K562 (cell line): ENCODE measurements around the gene JRKL. TPM values are rescaled to one million over a fixed set of nuclear protein-coding genes. Genes with fewer than 3 reads are reported as not detected.

Source experiments
- ATAC-seq: fragments of 200-7000 bp; cut with Tn5 transposase; 3 replicates; pipeline ENCODE4 v1.9.1; 2020; ENCODE audit warnings: moderate library complexity
- BruUV-seq: library from RNA; stranded (reverse); fragments of 400-500 nt; replicated peaks from 2 replicates; lab custom pipeline; 2021; lab: Mats Ljungman, UMichigan
- CTCF ChIA-PET: fragments of 300-600 bp; formaldehyde crosslinking; extraction: SDS; loops from one replicate; lab custom pipeline; 2021; ENCODE audit warnings: low intra/inter-chr PET ratio; lab: Yijun Ruan, JAX
- POLR2A ChIA-PET: fragments of 300-600, 350-650 bp; sonication (Branson Sonifier 250); formaldehyde crosslinking; extraction: SDS; loops from one replicate; lab custom pipeline; 2021; ENCODE audit warnings: antibody characterized with exemption, inconsistent platforms; lab: Yijun Ruan, JAX
- DNase-seq, 4 experiments: peaks; one replicate each; pipeline versions ENCODE4 v3.0.0 to v3.0.0-alpha.2; 2011 to 2018; ENCODE audit warnings: low spot score in 3 of 4, mixed read lengths in 3 of 4; ENCODE audit errors: extremely low read depth in 1 of 4
- FAIRE-seq: peaks from 2 replicates; lab custom pipeline; 2011; peaks lifted over from hg19 to GRCh38; lab: Jason Lieb, UNC
- H2AFZ ChIP-seq: 2 replicates; pipeline ENCODE4 v1.6.0; 2011; ENCODE audit warnings: low read depth, low read length, control low read depth, inconsistent platforms
- H3K27ac ChIP-seq: fragments of 200-600 bp; 3 replicates; pipeline ENCODE4 v1.8.0; 2011; ENCODE audit warnings: low read depth, mild to moderate bottlenecking, control low read depth, inconsistent platforms, low read length, moderate library complexity, mixed read lengths; ENCODE audit errors: extremely low read depth
- H3K27me3 ChIP-seq, 2 experiments: fragments of 300-600 bp in 1 of 2; 2 replicates in 1 of 2; 3 replicates in 1 of 2; pipeline versions ENCODE4 v1.6.0 to v1.8.0; 2011; ENCODE audit warnings: inconsistent platforms in 2 of 2, low read length in 2 of 2, mild to moderate bottlenecking in 1 of 2, mixed read lengths in 1 of 2, moderate library complexity in 1 of 2; ENCODE audit not compliant: control insufficient read depth in 2 of 2, insufficient read depth in 2 of 2
- H3K36me3 ChIP-seq: fragments of 300-600 bp; 3 replicates; pipeline ENCODE4 v1.8.0; 2011; ENCODE audit warnings: mild to moderate bottlenecking, low read length, inconsistent platforms; ENCODE audit not compliant: control insufficient read depth, insufficient read depth
- H3K4me1 ChIP-seq, 2 experiments: fragments of 200-600 bp in 1 of 2; replicated peaks in 1 of 2; 2 replicates in 1 of 2; 3 replicates in 1 of 2; pipeline versions ENCODE4 v1.5.1 to v1.8.0; 2011; ENCODE audit warnings: inconsistent platforms in 2 of 2, low read length in 2 of 2, mild to moderate bottlenecking in 1 of 2, mixed read lengths in 1 of 2, moderate library complexity in 1 of 2; ENCODE audit not compliant: control insufficient read depth in 2 of 2, insufficient read depth in 2 of 2
- H3K4me2 ChIP-seq: 2 replicates; pipeline ENCODE4 v1.6.1; 2011; ENCODE audit warnings: low read length, control low read depth, inconsistent platforms, mixed read lengths; ENCODE audit not compliant: insufficient read depth
- H3K4me3 ChIP-seq: fragments of 200-600 bp; sonication (generic), shearing (Covaris generic); 2 replicates; pipeline ENCODE4 v1.5.1; 2016; ENCODE audit warnings: control low read depth, inconsistent platforms
- H3K79me2 ChIP-seq: fragments of 200-600 bp; 3 replicates; pipeline ENCODE4 v1.8.0; 2011; ENCODE audit warnings: low read length, inconsistent platforms; ENCODE audit not compliant: control insufficient read depth, insufficient read depth
- H3K9ac ChIP-seq, 2 experiments: 2 replicates each; pipeline versions ENCODE4 v1.6.0 to v1.6.1; 2011; ENCODE audit warnings: low read depth in 2 of 2, low read length in 2 of 2, control low read depth in 1 of 2, inconsistent platforms in 1 of 2, mild to moderate bottlenecking in 1 of 2, mixed read lengths in 1 of 2; ENCODE audit not compliant: insufficient read depth in 1 of 2
- H3K9me1 ChIP-seq: one replicate; pipeline ENCODE4 v1.6.0; 2011; ENCODE audit warnings: inconsistent platforms, mild to moderate bottlenecking, low read length, moderate library complexity; ENCODE audit not compliant: control insufficient read depth, insufficient read depth
- H3K9me3 ChIP-seq: replicated peaks from 2 replicates; pipeline ENCODE4 v1.5.1; 2011; ENCODE audit warnings: low read depth, low read length, inconsistent platforms; ENCODE audit not compliant: control insufficient read depth, insufficient read depth
- H4K20me1 ChIP-seq: replicated peaks from 2 replicates; pipeline ENCODE4 v1.6.1; 2011; ENCODE audit warnings: low read length, inconsistent platforms, mixed read lengths; ENCODE audit not compliant: control insufficient read depth, insufficient read depth
- BCL6 ChIP-seq: fragments of 250-450 bp; sonication (Bioruptor Pico); IDR thresholded peaks from 2 replicates; pipeline ENCODE4 v1.4.0; 2020
- KDM5B ChIP-seq: fragments of 200-600 bp; sonication (generic); IDR thresholded peaks from 2 replicates; pipeline ENCODE4 v1.6.1; 2012; ENCODE audit warnings: low read depth, mild to moderate bottlenecking, moderate library complexity, low read length, control low read depth, inconsistent platforms; ENCODE audit not compliant: insufficient replicate concordance
- MCM5 ChIP-seq: fragments of 450-650 bp; IDR thresholded peaks from 2 replicates; pipeline ENCODE4 v1.6.1; 2016; ENCODE audit warnings: low read depth
- PHB2 ChIP-seq: fragments of 450-650 bp; IDR thresholded peaks from 2 replicates; pipeline ENCODE4 v1.6.1; 2017; ENCODE audit warnings: low read depth
- PHF8 ChIP-seq: fragments of 200-600 bp; sonication (generic); IDR thresholded peaks from 2 replicates; pipeline ENCODE4 v1.6.1; 2012; ENCODE audit warnings: mixed run types, mild to moderate bottlenecking, inconsistent platforms, low read length, moderate library complexity, borderline replicate concordance
- RFX5 ChIP-seq: IDR thresholded peaks from 2 replicates; pipeline ENCODE4 v1.6.1; 2011; ENCODE audit warnings: low read depth, mild to moderate bottlenecking, improper control_type of control experiment, low read length
- ZNF584 ChIP-seq: fragments of 200-800 bp; sonication (Bioruptor generic); IDR thresholded peaks from 2 replicates; pipeline ENCODE4 v1.6.1; 2016; ENCODE audit warnings: low read depth, mild to moderate bottlenecking, missing genetic modification characterization, missing compliant biosample characterization
- ZNF76 ChIP-seq: fragments of 250-450 bp; sonication (Bioruptor Pico); IDR thresholded peaks from 2 replicates; pipeline ENCODE4 v1.4.0; 2020; ENCODE audit warnings: mild to moderate bottlenecking, moderate library complexity, borderline replicate concordance
- WGBS: fragments of 100-300 bp; shearing (Covaris generic); methylation state at CpG from one replicate; pipeline ENCODE4 v1.1.6; 2016; ENCODE audit warnings: low coverage, mixed read lengths; ENCODE audit not compliant: insufficient coverage; ENCODE audit errors: missing lambda C conversion rate; 5-methylcytosine and 5-hydroxymethylcytosine counted together
- in situ Hi-C: fragments of 300-500 bp; cut with MboI; formaldehyde crosslinking; loops from 4 replicates; pipeline ENCODE4 v1.15.0; 2018; ENCODE audit warnings: inconsistent platforms, mixed read lengths
- intact Hi-C: fragments of 100-400 bp; cut with micrococcal nuclease; formaldehyde crosslinking; loops from 2 replicates; pipeline ENCODE4 v1.14.2; 2022
- polyA plus RNA-seq, 8 experiments: library from polyadenylated mRNA; depleted of rRNA in 4 of 8; stranded (reverse) in 5 of 8; unstranded in 3 of 8; fragments of >200 nt; fragmentation: Nextera tagmentation in 2 of 8; fragmentation: Illumina TruSeq in 1 of 8; extraction: Ambion mirVana in 2 of 8; extraction: Trizol in 1 of 8; gene quantifications; 2 replicates each; pipeline versions ENCODE4 v1.2.1 to v1.2.3, GENCODE V29; 2011 to 2014; ENCODE audit warnings: inconsistent platforms in 1 of 8, missing spikeins in 1 of 8
- total RNA-seq, 7 experiments: library from RNA; depleted of rRNA in 6 of 7; stranded (reverse); fragments of >200 nt in 6 of 7; fragmentation: Illumina TruSeq in 2 of 7; extraction: Trizol in 2 of 7; gene quantifications; 2 replicates each; pipeline versions ENCODE4 v1.2.1 to v1.2.3, GENCODE V29; 2011 to 2021; ENCODE audit warnings: low replicate concordance in 1 of 7
- TF ChIP-seq, protein P1 (sequence below): fragments of 450-650 bp; formaldehyde crosslinking; conservative IDR thresholded peaks from 2 replicates; pipeline ENCODE4 v1.4.0; 2022; ENCODE audit warnings: mild to moderate bottlenecking, missing genetic modification characterization
- TF ChIP-seq, protein P2 (sequence below), 2 experiments: fragments of 450-650 bp; formaldehyde crosslinking in 1 of 2; IDR thresholded peaks; 2 replicates each; pipeline versions ENCODE4 v1.4.0 to v1.6.1; 2014 to 2020; ENCODE audit warnings: mild to moderate bottlenecking in 2 of 2, borderline replicate concordance in 1 of 2, low read depth in 1 of 2

JRKL gene
- total and polyA plus RNA-seq, 9 of the 15 experiments (the other 6 are each of a cell fraction or from before 2014, with no cell fraction given) = 4.5 to 14.8 (median 8.5) TPM

DNA sequence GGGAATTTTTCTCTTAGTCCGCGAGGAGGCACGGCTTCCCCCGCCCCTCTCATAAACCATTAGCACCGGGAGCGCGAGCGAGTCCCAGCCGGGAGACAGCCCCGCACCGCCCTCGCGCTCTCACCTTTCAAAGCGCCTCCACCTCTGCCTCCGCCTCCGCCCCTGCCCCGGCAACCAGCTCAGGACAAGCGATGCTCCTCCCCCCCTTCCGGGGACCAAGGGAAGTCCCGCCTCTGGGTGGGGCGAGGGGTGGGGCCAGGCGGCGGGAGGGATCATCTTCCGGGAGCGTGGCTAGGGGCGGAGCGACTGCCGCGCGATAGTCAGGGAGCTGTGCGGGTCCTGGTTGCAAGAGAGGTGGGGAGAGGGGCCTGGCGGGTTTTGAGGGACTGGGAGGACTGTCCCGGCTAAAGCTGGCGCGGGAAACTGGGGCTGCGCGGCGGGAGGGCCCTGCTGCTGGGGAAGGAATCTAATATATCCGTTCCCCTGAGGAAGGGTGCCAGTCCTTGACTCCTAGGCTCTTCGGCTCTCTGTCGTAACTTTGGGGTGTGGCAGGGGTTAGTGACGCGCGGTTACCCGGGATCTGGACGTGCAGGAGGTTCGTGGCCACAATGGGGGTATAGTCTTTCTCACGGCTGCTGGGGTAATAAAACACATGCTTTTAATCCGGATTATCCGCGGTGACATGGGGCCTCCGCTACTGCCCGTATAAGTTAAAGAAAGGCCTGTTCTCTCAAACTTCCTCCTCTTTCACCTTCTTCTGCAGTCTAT is at the start of gene JRKL, which contains the start of gene CCDC82 (continued):
- no peak for TF ChIP-seq ZNF76 (CRISPR knock-in tag)
- no peak for TF ChIP-seq RFX5
- no peak for TF ChIP-seq ZNF584 (CRISPR knock-in tag)
- TF ChIP-seq, protein P1, sequence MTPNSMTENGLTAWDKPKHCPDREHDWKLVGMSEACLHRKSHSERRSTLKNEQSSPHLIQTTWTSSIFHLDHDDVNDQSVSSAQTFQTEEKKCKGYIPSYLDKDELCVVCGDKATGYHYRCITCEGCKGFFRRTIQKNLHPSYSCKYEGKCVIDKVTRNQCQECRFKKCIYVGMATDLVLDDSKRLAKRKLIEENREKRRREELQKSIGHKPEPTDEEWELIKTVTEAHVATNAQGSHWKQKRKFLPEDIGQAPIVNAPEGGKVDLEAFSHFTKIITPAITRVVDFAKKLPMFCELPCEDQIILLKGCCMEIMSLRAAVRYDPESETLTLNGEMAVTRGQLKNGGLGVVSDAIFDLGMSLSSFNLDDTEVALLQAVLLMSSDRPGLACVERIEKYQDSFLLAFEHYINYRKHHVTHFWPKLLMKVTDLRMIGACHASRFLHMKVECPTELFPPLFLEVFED (CRISPR knock-in tag) = no peak
- TF ChIP-seq PHB2 = no peak

DNA sequence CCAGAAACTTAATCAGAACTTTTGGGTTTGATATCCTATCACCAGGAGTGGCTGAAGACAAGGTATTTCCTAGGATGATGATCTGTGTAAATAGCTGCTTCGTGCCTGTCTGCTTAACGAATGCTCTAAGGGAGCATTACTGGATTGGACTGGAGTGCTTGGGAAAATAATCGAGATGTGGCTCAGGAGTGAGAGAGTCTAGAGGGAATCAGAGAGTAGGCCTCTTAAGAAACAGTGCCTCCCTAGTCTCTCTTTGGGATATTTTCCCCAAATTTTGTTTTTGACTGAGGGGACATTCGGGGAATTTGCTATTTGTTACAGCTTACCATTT is 49.3 kb upstream of the JRKL start:
- intact Hi-C loops (loop anchor here (5.0 to 10.0 kb wide), 3 partner anchors 48 to 416 kb away; partner anchors contain the start of gene MTMR2), in situ Hi-C loops (loop anchor here (5.0 kb wide), 1 partner anchor 273 kb away; no protein-coding TSS in a partner anchor)
- BruUV-seq = TSS peak; percentile 30
- H3K36me3 ChIP-seq = no peaks in the 10 kb centered on the region
- peak overlapping the region; percentile 50 to 81; a peak in 3 of 4 replicates for H3K9ac ChIP-seq
- DNase-seq (no peak), ATAC-seq (no peak), FAIRE-seq (no peak)
- peaks cover 30 to 60% of the 10 kb centered on the region in 2 experiments for H3K4me1 ChIP-seq
- ChIA-PET CTCF (no interaction called here), POLR2A (interaction anchor here (0.7 to 3.7 kb wide), 4 partner anchors 19 to 321 kb away, joined by 3 to 20 read pairs (median 3); no protein-coding TSS in a partner anchor)
- peak overlapping the region; percentile 70 for H3K4me3 ChIP-seq
- peaks cover 74% of the 10 kb centered on the region for H3K79me2 ChIP-seq
- no peak overlapping the region; the same call in 2 of the 3 replicates for H3K27ac ChIP-seq
- peak overlapping the region; percentile 95; the same call in 1 of the 2 replicates for H2AFZ ChIP-seq
- no peaks in the 10 kb centered on the region for H4K20me1 ChIP-seq
- H3K4me2 ChIP-seq = peak overlapping the region; percentile 87
- no peaks in the 10 kb centered on the region for H3K27me3 ChIP-seq
- 15% methylated on average over 4 of the region's 4 CpGs for WGBS
- H3K9me1 ChIP-seq = no peaks in the 10 kb centered on the region
- H3K9me3 ChIP-seq = no peaks in the 10 kb centered on the region
- TF ChIP-seq MCM5 = no peak
- TF ChIP-seq PHF8 = no peak
- TF ChIP-seq, protein P2, sequence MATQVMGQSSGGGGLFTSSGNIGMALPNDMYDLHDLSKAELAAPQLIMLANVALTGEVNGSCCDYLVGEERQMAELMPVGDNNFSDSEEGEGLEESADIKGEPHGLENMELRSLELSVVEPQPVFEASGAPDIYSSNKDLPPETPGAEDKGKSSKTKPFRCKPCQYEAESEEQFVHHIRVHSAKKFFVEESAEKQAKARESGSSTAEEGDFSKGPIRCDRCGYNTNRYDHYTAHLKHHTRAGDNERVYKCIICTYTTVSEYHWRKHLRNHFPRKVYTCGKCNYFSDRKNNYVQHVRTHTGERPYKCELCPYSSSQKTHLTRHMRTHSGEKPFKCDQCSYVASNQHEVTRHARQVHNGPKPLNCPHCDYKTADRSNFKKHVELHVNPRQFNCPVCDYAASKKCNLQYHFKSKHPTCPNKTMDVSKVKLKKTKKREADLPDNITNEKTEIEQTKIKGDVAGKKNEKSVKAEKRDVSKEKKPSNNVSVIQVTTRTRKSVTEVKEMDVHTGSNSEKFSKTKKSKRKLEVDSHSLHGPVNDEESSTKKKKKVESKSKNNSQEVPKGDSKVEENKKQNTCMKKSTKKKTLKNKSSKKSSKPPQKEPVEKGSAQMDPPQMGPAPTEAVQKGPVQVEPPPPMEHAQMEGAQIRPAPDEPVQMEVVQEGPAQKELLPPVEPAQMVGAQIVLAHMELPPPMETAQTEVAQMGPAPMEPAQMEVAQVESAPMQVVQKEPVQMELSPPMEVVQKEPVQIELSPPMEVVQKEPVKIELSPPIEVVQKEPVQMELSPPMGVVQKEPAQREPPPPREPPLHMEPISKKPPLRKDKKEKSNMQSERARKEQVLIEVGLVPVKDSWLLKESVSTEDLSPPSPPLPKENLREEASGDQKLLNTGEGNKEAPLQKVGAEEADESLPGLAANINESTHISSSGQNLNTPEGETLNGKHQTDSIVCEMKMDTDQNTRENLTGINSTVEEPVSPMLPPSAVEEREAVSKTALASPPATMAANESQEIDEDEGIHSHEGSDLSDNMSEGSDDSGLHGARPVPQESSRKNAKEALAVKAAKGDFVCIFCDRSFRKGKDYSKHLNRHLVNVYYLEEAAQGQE (IDR thresholded peaks at IDR 0.05; ENCODE audit: borderline replicate concordance) = 0 out of 2 replicates have a peak, but pooled peaks have one; percentile 16
- TF ChIP-seq, protein P2 (CRISPR knock-in tag; IDR thresholded peaks at IDR 0.05; ENCODE audit: low read depth) = no peak
- TF ChIP-seq KDM5B = peak; percentile 5
- TF ChIP-seq BCL6 (CRISPR knock-in tag) = no peak
